OCI-LY3 (cell line): Measurements from ENCODE around the gene AKAP12.

Experiments used
- H2AFZ ChIP-seq: fragments of 200-600, 300-600 bp; shearing (Covaris generic); 2 replicates; pipeline ENCODE4 v1.6.0; 2014; ENCODE audit warnings: antibody characterized with exemption, low read depth, low read length
- H3K27ac ChIP-seq: fragments of 200-600, 300-600 bp; sonication (generic); 2 replicates; pipeline ENCODE4 v1.5.1; 2014; ENCODE audit warnings: mild to moderate bottlenecking, low read length, moderate library complexity, mixed read lengths
- H3K27me3 ChIP-seq: fragments of 200-600, 300-600 bp; sonication (generic); 2 replicates; pipeline ENCODE4 v1.6.1; 2014; ENCODE audit warnings: low read depth, low read length, mixed read lengths
- H3K36me3 ChIP-seq: fragments of 200-600, 300-600 bp; sonication (generic); replicated peaks from 2 replicates; pipeline ENCODE3; 2014; ENCODE audit warnings: low read depth, low read length, mixed read lengths
- H3K4me1 ChIP-seq: fragments of 300-600, 200-600 bp; sonication (generic); 2 replicates; pipeline ENCODE4 v1.6.1; 2014; ENCODE audit warnings: low read length, mixed read lengths
- H3K4me2 ChIP-seq: fragments of 200-600, 300-600 bp; sonication (generic); 2 replicates; pipeline ENCODE4 v1.6.1; 2014; ENCODE audit warnings: low read length, mixed read lengths
- H3K4me3 ChIP-seq: fragments of 300-600, 200-600 bp; sonication (generic); 2 replicates; pipeline ENCODE4 v1.5.1; 2014; ENCODE audit warnings: antibody characterized with exemption, mild to moderate bottlenecking, low read length, moderate library complexity
- H3K79me2 ChIP-seq: fragments of 300-600, 200-600 bp; shearing (Covaris generic); 2 replicates; pipeline ENCODE4 v1.6.1; 2014; ENCODE audit warnings: mild to moderate bottlenecking, low read length, mixed read lengths
- H3K9ac ChIP-seq: fragments of 300-600, 200-600 bp; shearing (Covaris generic); 2 replicates; pipeline ENCODE4 v1.6.0; 2014; ENCODE audit warnings: mild to moderate bottlenecking, low read length, moderate library complexity
- H3K9me3 ChIP-seq: fragments of 200-600, 300-600 bp; shearing (Covaris generic); 2 replicates; pipeline ENCODE4 v1.6.1; 2014; ENCODE audit warnings: low read length, mixed read lengths; ENCODE audit not compliant: insufficient read depth
- H4K20me1 ChIP-seq: fragments of 200-600, 300-600 bp; sonication (generic); 2 replicates; pipeline ENCODE4 v1.6.1; 2016; ENCODE audit warnings: low read length, mixed read lengths; ENCODE audit not compliant: insufficient read depth
- CTCF ChIP-seq: fragments of 200-600, 300-600 bp; sonication (generic); IDR thresholded peaks from 2 replicates; pipeline ENCODE4 v1.5.1; 2014; ENCODE audit warnings: antibody characterized with exemption, low read length, low read depth
- EZH2phosphoT487 ChIP-seq: fragments of 200-600 bp; shearing (Covaris generic); IDR thresholded peaks from 2 replicates; pipeline ENCODE4 v1.6.1; 2018; ENCODE audit warnings: antibody characterized with exemption, mixed run types, low read depth

AKAP12 gene

GRCh38 chr6:151327101-151327500 lies 87.3 kb downstream of the AKAP12 start:
- H3K4me3 ChIP-seq, result no peak overlapping the region
- H4K20me1 ChIP-seq, result no peaks in the 10 kb centered on the region
- no peak for TF ChIP-seq EZH2phosphoT487
- TF ChIP-seq CTCF, result no peak
- peaks cover 4% of the 10 kb centered on the region for H3K4me1 ChIP-seq
- H3K4me2 ChIP-seq, result no peak overlapping the region
- no peaks in the 10 kb centered on the region for H3K27me3 ChIP-seq
- no peak overlapping the region for H2AFZ ChIP-seq
- no peaks in the 10 kb centered on the region for H3K9me3 ChIP-seq
- no peak overlapping the region for H3K27ac ChIP-seq
- no peak overlapping the region for H3K9ac ChIP-seq
- no peaks in the 10 kb centered on the region for H3K79me2 ChIP-seq
- H3K36me3 ChIP-seq, result no peaks in the 10 kb centered on the region

GRCh38 chr6:151330130-151330696 lies 90.4 kb downstream of the AKAP12 start:
- no peaks in the 10 kb centered on the region for H3K36me3 ChIP-seq
- no peaks in the 10 kb centered on the region for H3K9me3 ChIP-seq
- no peak overlapping the region for H3K4me3 ChIP-seq
- no peaks in the 10 kb centered on the region for H3K27me3 ChIP-seq
- H3K27ac ChIP-seq, result no peak overlapping the region
- H3K9ac ChIP-seq, result no peak overlapping the region
- TF ChIP-seq CTCF, result no peak
- TF ChIP-seq EZH2phosphoT487, result no peak
- H2AFZ ChIP-seq, result no peak overlapping the region
- no peaks in the 10 kb centered on the region for H3K79me2 ChIP-seq
- no peaks in the 10 kb centered on the region for H4K20me1 ChIP-seq
- no peaks in the 10 kb centered on the region for H3K4me1 ChIP-seq
- H3K4me2 ChIP-seq, result no peak overlapping the region

- Histone ChIP-seq H3K79me2 (no peaks in the 10 kb centered on the region), H3K4me1 (no peaks in the 10 kb centered on the region), H4K20me1 (no peaks in the 10 kb centered on the region), H3K9me3 (no peaks in the 10 kb centered on the region), H3K27ac (no peak overlapping the region), H3K4me2 (no peak overlapping the region), H3K36me3 (no peaks in the 10 kb centered on the region), H3K27me3 (no peaks in the 10 kb centered on the region), H3K9ac (no peak overlapping the region), H3K4me3 (no peak overlapping the region), H2AFZ (no peak overlapping the region)
- TF ChIP-seq CTCF (no peak), EZH2phosphoT487 (no peak)
Measured at GRCh38 chr6:151335930-151336329, 96.2 kb downstream of the AKAP12 start.

- H3K4me2 ChIP-seq, result no peak overlapping the region
- no peak overlapping the region for H3K9ac ChIP-seq
- no peaks in the 10 kb centered on the region for H3K4me1 ChIP-seq
- TF ChIP-seq CTCF (no peak), EZH2phosphoT487 (no peak)
- H3K27me3 ChIP-seq, result no peaks in the 10 kb centered on the region
- H3K9me3 ChIP-seq, result no peaks in the 10 kb centered on the region
- H4K20me1 ChIP-seq, result no peaks in the 10 kb centered on the region
- no peaks in the 10 kb centered on the region for H3K36me3 ChIP-seq
- H2AFZ ChIP-seq, result no peak overlapping the region
- no peaks in the 10 kb centered on the region for H3K79me2 ChIP-seq
- H3K4me3 ChIP-seq, result no peak overlapping the region
- H3K27ac ChIP-seq, result no peak overlapping the region
Measured at GRCh38 chr6:151338651-151339200, 99.0 kb downstream of the AKAP12 start.
